Chondrocyte (in vitro differentiated cells): Measurements from ENCODE around the gene MAPK10. TPM values are rescaled to one million over a fixed set of nuclear protein-coding genes. Genes with fewer than 3 reads are reported as not detected.
"Not testable (repeated sequence)": the region's sequence is repeated elsewhere in the genome, so short reads cannot be mapped to it uniquely, and the experiment has no call there.

Experiments
- DNase-seq: peaks from one replicate; pipeline ENCODE4 v3.0.0; 2021; ENCODE audit warnings: mixed read lengths, low spot score
- H3K27ac Mint-ChIP-seq: one replicate; pipeline ENCODE4 v1.8.0; 2021; ENCODE audit warnings: mild to moderate bottlenecking, moderate library complexity, mixed read lengths; ENCODE audit not compliant: unreplicated experiment
- H3K27me3 Mint-ChIP-seq: 2 replicates; pipeline ENCODE4 v1.8.0; 2021; ENCODE audit warnings: low read depth, mixed read lengths
- H3K36me3 Mint-ChIP-seq: 2 replicates; pipeline ENCODE4 v1.8.0; 2021; ENCODE audit warnings: low read depth, mixed read lengths
- H3K4me1 Mint-ChIP-seq: 2 replicates; pipeline ENCODE4 v1.8.0; 2021; ENCODE audit warnings: low read depth, mild to moderate bottlenecking, mixed read lengths
- H3K4me3 Mint-ChIP-seq: one replicate; pipeline ENCODE4 v1.8.0; 2021; ENCODE audit warnings: mild to moderate bottlenecking, moderate library complexity, mixed read lengths; ENCODE audit not compliant: unreplicated experiment
- H3K9me3 Mint-ChIP-seq: 2 replicates; pipeline ENCODE4 v1.8.0; 2021; ENCODE audit warnings: low read depth, mixed read lengths
- total RNA-seq: library from RNA; stranded (reverse); gene quantifications from 3 replicates; pipeline ENCODE4 v1.2.1, GENCODE V29; 2021
- TF ChIP-seq, protein P1 (sequence below): fragments of 200-600 bp; sonication (generic); IDR thresholded peaks from 2 replicates; pipeline ENCODE4 v1.5.0; 2021; ENCODE audit warnings: antibody characterized with exemption, mild to moderate bottlenecking, moderate library complexity

Gene MAPK10
- total RNA-seq, 1 donor from 2014 or later, result 14.1 TPM

DNA sequence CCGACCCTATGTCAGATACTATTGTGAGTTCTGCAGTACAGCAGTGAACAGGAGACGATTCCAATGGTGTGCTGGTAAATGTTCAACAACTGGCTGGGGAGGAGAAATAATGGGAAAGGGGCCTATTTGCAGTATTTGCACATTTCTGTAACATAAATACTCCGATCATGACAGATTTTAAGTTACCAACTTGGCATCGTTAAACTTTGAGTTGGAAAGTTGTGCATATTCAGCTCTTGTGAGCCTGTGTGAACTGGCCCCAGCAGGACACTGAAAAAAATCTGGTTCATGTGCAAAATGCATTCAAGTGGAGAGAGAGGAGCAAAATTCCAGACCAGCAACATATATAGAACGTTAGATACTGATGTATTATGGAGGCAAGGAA lies 175.0 kb downstream of the MAPK10 start:
- no peak for DNase-seq
- Mint-ChIP-seq H3K36me3 (peaks cover 16% of the 10 kb centered on the region), H3K4me3 (no peak overlapping the region), H3K27ac (no peak overlapping the region), H3K4me1 (peaks cover 7% of the 10 kb centered on the region), H3K9me3 (peaks cover 23% of the 10 kb centered on the region), H3K27me3 (no peaks in the 10 kb centered on the region)
- TF ChIP-seq, protein P1, sequence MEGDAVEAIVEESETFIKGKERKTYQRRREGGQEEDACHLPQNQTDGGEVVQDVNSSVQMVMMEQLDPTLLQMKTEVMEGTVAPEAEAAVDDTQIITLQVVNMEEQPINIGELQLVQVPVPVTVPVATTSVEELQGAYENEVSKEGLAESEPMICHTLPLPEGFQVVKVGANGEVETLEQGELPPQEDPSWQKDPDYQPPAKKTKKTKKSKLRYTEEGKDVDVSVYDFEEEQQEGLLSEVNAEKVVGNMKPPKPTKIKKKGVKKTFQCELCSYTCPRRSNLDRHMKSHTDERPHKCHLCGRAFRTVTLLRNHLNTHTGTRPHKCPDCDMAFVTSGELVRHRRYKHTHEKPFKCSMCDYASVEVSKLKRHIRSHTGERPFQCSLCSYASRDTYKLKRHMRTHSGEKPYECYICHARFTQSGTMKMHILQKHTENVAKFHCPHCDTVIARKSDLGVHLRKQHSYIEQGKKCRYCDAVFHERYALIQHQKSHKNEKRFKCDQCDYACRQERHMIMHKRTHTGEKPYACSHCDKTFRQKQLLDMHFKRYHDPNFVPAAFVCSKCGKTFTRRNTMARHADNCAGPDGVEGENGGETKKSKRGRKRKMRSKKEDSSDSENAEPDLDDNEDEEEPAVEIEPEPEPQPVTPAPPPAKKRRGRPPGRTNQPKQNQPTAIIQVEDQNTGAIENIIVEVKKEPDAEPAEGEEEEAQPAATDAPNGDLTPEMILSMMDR, result no peak

- no peak overlapping the region for H3K4me3 Mint-ChIP-seq
- TF ChIP-seq, protein P1, result no peak
- peaks cover 16% of the 10 kb centered on the region for H3K36me3 Mint-ChIP-seq
- H3K4me1 Mint-ChIP-seq, result peaks cover 7% of the 10 kb centered on the region
- no peak for DNase-seq
- H3K27ac Mint-ChIP-seq, result peak overlapping the region; percentile 18
- no peaks in the 10 kb centered on the region for H3K27me3 Mint-ChIP-seq
- H3K9me3 Mint-ChIP-seq, result peaks cover 23% of the 10 kb centered on the region
Observed at GRCh38 chr4:86184216-86184900, 175.5 kb downstream of the MAPK10 start.

DNA sequence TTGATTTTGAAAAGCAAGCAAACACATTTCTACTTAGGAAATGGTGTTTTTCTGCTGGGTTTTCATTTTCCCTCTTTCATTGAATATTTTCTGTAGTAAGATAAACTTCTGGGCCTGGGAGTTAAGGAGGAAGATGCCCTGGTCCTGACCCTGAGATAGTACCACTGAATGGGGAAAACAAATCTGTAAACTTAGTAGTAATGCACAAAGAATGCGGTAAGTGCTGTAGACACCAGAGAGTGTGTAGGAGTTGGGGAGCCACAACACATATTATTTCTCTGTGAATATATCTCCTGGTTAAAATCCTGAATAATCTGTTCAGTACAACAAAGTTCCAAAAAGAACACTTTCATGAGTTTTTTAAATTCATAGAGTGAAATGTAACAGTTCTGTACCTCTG lies 178.3 kb downstream of the MAPK10 start:
- H3K36me3 Mint-ChIP-seq, result peaks cover 13% of the 10 kb centered on the region
- H3K27ac Mint-ChIP-seq, result no peak overlapping the region
- no peak for DNase-seq
- peaks cover 7% of the 10 kb centered on the region for H3K4me1 Mint-ChIP-seq
- no peaks in the 10 kb centered on the region for H3K27me3 Mint-ChIP-seq
- H3K9me3 Mint-ChIP-seq, result peaks cover 17% of the 10 kb centered on the region
- no peak overlapping the region for H3K4me3 Mint-ChIP-seq
- TF ChIP-seq, protein P1, result no peak

DNA sequence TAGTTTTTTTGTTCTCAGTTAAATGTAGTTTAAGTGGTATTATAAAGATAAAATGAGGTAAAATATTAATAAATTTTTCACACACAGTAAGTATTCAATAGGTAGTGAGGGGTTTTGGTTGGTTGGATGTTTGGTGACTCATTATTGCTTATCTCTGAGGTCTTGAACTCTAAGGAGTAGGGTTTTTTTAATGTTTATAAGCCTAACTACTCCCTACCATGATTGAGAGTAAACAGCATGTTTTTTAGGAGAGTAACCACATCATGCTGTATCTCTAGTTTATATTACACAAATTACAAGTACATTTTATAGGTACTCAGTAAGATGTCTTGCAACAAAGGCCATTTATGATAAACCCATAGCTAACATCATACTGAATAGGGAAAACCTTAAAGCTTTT lies 181.6 kb downstream of the MAPK10 start:
- Mint-ChIP-seq H3K4me3 (no peak overlapping the region), H3K36me3 (peaks cover 11% of the 10 kb centered on the region), H3K27ac (no peak overlapping the region), H3K9me3 (peaks cover 22% of the 10 kb centered on the region), H3K27me3 (no peaks in the 10 kb centered on the region), H3K4me1 (peaks cover 4% of the 10 kb centered on the region)
- DNase-seq, result no peak
- TF ChIP-seq, protein P1, result no peak

- Mint-ChIP-seq H3K4me3 (no peak overlapping the region), H3K27ac (no peak overlapping the region), H3K9me3 (peaks cover 13% of the 10 kb centered on the region), H3K27me3 (no peaks in the 10 kb centered on the region), H3K36me3 (peaks cover 2% of the 10 kb centered on the region), H3K4me1 (no peaks in the 10 kb centered on the region)
- TF ChIP-seq, protein P1, result no peak
- DNase-seq, result no peak
Observed at GRCh38 chr4:86174506-86174905, 185.3 kb downstream of the MAPK10 start.

DNA sequence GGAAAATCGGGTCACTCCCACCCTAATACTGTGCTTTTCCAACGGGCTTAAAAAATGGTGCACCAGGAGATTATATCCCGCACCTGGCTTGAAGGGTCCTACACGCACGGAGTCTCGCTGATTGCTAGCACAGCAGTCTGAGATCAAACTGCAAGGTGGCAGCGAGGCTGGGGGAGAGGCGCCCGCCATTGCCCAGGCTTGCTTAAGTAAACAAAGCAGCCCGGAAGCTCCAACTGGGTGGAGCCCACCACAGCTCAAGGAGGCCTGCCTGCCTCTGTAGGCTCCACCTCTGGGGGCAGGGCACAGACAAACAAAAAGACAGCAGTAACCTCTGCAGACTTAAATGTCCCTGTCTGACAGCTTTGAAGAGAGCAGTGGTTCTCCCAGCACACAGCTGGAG lies 191.5 kb downstream of the MAPK10 start:
- not testable (repeated sequence) for DNase-seq, H3K27me3 Mint-ChIP-seq, H3K27ac Mint-ChIP-seq, H3K36me3 Mint-ChIP-seq, H3K4me3 Mint-ChIP-seq, H3K4me1 Mint-ChIP-seq
- peaks cover 13% of the 10 kb centered on the region for H3K9me3 Mint-ChIP-seq
